ENCODE measurements around the gene GLTPD2. TPM values are rescaled to one million over a fixed set of nuclear protein-coding genes. Genes with fewer than 3 reads are reported as not detected.

The GLTPD2 gene
- total RNA-seq, 2 experiments from 2014 or later = not detected

DNA sequence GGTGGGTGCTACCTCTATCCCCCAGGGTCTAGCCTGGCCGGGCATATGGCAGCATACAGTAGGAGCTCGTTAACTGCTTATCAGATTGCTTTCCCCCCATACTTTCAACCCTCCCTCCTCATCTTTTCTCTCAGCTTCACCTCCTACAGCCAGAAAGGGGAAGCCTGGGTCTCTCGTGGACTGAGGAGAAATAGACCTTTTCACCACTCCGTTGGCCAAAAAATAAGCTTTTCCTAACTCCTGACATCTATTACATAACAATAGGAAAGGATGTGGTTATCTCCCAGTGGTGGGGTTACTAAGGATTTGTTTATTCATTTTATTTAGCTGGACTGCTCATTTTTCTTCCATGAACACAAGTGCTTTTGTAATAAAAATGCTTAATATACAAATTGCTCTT, 40.1 kb upstream of the GLTPD2 start:
- no peak for DNase-seq
- Mint-ChIP-seq H3K9me3 (no peaks in the 10 kb centered on the region), H3K27me3 (ENCODE audit: low read depth) (peaks cover 2% of the 10 kb centered on the region), H3K27ac (no peak overlapping the region), H3K4me1 (ENCODE audit: low read depth) (peaks cover 21% of the 10 kb centered on the region), H3K4me3 (no peak overlapping the region), H3K36me3 (ENCODE audit: low read depth) (no peaks in the 10 kb centered on the region)
- intact Hi-C loops (cut with micrococcal nuclease) = no loop called here
- CTCF ChIA-PET = no interaction called here

DNA sequence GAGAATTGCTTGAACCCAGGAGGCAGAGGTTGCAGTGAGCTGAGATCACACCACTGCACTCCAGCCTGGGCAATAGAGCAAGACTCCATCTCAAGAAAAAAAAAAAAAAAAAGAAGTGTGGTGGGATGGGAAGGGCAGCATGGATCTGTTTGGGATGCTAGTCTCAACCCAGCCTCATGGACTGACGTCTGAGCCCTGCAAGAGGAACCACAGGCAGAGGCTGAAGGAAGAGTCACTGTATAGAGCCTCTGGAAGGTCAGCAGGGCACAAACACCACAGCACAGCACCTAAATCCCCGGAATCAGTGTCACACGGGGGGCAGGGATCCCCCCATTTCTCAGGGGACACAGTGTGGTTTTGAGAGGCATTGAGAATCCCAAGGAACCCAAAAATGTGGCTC, 38.2 kb upstream of the GLTPD2 start:
- intact Hi-C loops (cut with micrococcal nuclease) = no loop called here
- CTCF ChIA-PET = no interaction called here
- no peaks in the 10 kb centered on the region for H3K27me3 Mint-ChIP-seq (ENCODE audit: low read depth)
- no peaks in the 10 kb centered on the region for H3K36me3 Mint-ChIP-seq (ENCODE audit: low read depth)
- no peaks in the 10 kb centered on the region for H3K9me3 Mint-ChIP-seq
- H3K27ac Mint-ChIP-seq = no peak overlapping the region
- no peak overlapping the region for H3K4me3 Mint-ChIP-seq
- no peak for DNase-seq
- H3K4me1 Mint-ChIP-seq (ENCODE audit: low read depth) = peaks cover 17% of the 10 kb centered on the region

DNA sequence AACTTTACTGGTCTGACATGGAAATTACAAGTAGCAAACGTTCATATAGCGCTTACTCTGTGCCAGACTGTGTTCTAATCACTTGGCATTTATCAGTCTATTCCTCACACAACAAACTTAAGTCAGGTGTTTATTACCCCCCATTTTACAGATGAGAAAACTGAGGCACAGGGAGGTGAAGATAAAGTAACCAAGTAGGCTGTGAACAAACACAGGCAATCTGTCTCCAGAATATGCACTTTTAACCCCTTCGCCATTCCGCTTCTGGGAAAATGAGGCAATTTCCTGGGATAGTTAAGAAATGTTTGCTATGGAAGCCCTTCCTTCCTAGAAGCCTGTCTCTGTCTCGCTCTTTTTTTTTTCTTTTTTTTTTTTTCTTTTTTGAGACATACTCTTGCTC, 36.8 kb upstream of the GLTPD2 start:
- no peaks in the 10 kb centered on the region for H3K27me3 Mint-ChIP-seq (ENCODE audit: low read depth)
- H3K4me1 Mint-ChIP-seq (ENCODE audit: low read depth) = peaks cover 14% of the 10 kb centered on the region
- no peak overlapping the region for H3K4me3 Mint-ChIP-seq
- CTCF ChIA-PET = no interaction called here
- no peak overlapping the region for H3K27ac Mint-ChIP-seq
- DNase-seq = no peak
- H3K36me3 Mint-ChIP-seq (ENCODE audit: low read depth) = no peaks in the 10 kb centered on the region
- intact Hi-C loops (cut with micrococcal nuclease) = no loop called here
- H3K9me3 Mint-ChIP-seq = no peaks in the 10 kb centered on the region

DNA sequence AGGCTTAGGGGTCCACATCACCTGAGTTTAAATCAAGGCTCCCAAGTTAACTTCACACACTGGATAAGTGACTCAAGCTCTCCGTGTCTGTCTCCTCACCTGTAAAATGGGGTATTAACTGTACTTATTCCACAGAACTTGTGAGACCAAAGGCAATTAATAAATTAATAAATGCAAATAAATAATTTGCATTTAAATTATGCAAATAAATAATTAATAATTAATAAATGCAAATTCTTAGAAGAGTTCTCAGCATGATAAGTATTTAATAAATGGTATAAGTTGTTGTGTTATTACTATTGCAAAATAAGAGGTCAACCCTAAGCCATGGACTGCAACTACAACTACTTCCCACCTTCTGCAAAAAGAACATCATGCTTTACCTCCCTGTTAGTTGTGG, 35.4 kb upstream of the GLTPD2 start:
- H3K36me3 Mint-ChIP-seq (ENCODE audit: low read depth) = no peaks in the 10 kb centered on the region
- CTCF ChIA-PET = no interaction called here
- no peaks in the 10 kb centered on the region for H3K27me3 Mint-ChIP-seq (ENCODE audit: low read depth)
- intact Hi-C loops (cut with micrococcal nuclease) = no loop called here
- no peak overlapping the region for H3K27ac Mint-ChIP-seq
- DNase-seq = no peak
- H3K4me1 Mint-ChIP-seq (ENCODE audit: low read depth) = peaks cover 5% of the 10 kb centered on the region
- H3K4me3 Mint-ChIP-seq = no peak overlapping the region
- no peaks in the 10 kb centered on the region for H3K9me3 Mint-ChIP-seq

DNA sequence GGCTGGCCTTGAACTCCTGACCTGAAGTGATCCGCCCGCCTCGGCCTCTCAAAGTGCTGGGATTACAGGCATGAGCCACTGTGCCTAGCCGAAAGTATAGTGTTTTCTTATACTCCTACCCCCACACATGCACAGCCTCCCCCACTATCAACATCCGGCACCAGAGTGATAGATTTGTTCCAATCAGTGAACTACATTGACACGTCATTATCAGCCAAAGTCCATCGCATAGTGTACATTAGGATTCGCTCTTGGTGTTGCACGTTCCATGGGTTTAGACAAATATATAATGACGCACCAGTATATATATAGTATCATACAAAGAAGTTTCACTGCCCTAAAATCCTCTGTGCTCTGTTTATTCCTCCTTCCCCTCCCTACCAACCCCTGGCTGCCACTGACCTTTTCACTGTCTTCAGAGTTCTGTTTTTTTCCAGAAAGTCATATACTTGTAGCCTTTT, 29.0 kb upstream of the GLTPD2 start:
- H3K4me1 Mint-ChIP-seq (ENCODE audit: low read depth) = no peaks in the 10 kb centered on the region
- CTCF ChIA-PET = no interaction called here
- H3K36me3 Mint-ChIP-seq (ENCODE audit: low read depth) = no peaks in the 10 kb centered on the region
- H3K4me3 Mint-ChIP-seq = no peak overlapping the region
- intact Hi-C loops (cut with micrococcal nuclease) = no loop called here
- H3K9me3 Mint-ChIP-seq = no peaks in the 10 kb centered on the region
- no peak overlapping the region for H3K27ac Mint-ChIP-seq
- no peak for DNase-seq
- H3K27me3 Mint-ChIP-seq (ENCODE audit: low read depth) = peaks cover 3% of the 10 kb centered on the region

DNA sequence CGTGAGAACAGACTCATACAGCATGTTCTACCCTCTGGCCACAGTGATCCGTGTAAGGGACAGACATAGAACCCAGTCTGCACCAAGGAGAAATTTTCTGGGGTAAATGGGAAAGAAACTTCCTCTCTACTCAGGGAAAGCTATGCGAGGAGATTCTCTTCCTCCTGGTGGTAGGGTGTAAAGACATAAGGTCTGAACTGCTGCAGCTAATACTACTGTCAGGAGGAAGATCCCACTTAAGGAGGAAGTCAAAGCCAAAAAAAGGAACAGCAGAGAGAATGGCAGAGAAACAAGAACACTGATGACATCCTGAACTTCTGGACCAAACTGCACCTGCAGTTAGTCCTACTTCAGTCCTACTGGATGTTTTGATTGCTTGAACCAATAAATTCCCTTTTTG, 24.2 kb upstream of the GLTPD2 start:
- DNase-seq = no peak
- Mint-ChIP-seq H3K4me3 (no peak overlapping the region), H3K9me3 (no peaks in the 10 kb centered on the region), H3K27ac (no peak overlapping the region), H3K36me3 (ENCODE audit: low read depth) (no peaks in the 10 kb centered on the region), H3K27me3 (ENCODE audit: low read depth) (peaks cover 3% of the 10 kb centered on the region), H3K4me1 (ENCODE audit: low read depth) (no peaks in the 10 kb centered on the region)
- CTCF ChIA-PET = no interaction called here
- intact Hi-C loops (cut with micrococcal nuclease) = no loop called here

DNA sequence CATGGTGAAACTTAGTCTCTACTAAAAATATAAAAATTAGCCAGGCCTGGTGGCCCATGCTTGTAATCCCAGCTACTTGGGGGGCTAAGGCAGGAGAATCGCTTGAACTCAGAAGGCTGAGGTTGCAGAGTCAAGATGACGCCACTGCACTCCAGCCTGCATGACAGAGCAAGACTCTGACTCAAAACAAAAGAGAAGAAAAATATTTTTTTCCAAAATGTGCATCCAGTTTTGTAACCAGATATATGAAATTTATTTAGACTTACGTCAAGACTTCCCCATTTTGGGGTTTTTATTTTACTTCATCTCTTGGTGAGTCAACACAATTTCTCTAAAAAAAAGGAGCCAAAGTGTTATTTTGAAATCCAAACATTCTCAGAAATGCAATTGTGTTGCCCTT, 22.6 kb upstream of the GLTPD2 start:
- intact Hi-C loops (cut with micrococcal nuclease) = no loop called here
- no peaks in the 10 kb centered on the region for H3K9me3 Mint-ChIP-seq
- H3K4me3 Mint-ChIP-seq = no peak overlapping the region
- no peaks in the 10 kb centered on the region for H3K27me3 Mint-ChIP-seq (ENCODE audit: low read depth)
- no peaks in the 10 kb centered on the region for H3K4me1 Mint-ChIP-seq (ENCODE audit: low read depth)
- H3K36me3 Mint-ChIP-seq (ENCODE audit: low read depth) = no peaks in the 10 kb centered on the region
- DNase-seq = no peak
- CTCF ChIA-PET = interaction anchor here (0.6 to 0.7 kb wide), 2 partner anchors 10 to 19 kb away, joined by 3 read pairs; no protein-coding TSS in a partner anchor
- no peak overlapping the region for H3K27ac Mint-ChIP-seq

DNA sequence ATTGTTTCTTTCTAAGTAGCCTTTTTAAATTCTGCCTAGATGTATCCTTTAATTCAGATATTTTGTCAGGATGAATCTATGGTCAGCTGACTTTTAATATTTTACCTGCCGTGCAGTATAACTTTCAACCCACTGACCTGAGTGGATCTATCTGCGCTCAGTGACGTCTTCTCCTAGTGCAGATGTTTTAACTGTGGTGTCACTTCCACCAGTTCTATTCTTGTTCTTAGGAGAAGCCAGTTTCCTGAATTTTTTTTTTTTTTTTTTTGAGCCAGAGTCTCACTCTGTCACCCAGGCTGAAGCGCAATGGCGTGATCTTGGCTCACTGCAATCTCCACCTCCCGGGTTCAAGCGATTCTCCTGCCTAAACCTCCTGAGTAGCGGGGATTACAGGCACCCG, 22.0 kb upstream of the GLTPD2 start:
- CTCF ChIA-PET = no interaction called here
- intact Hi-C loops (cut with micrococcal nuclease) = no loop called here
- Mint-ChIP-seq H3K27ac (no peak overlapping the region), H3K27me3 (ENCODE audit: low read depth) (no peaks in the 10 kb centered on the region), H3K4me1 (ENCODE audit: low read depth) (peaks cover 1% of the 10 kb centered on the region), H3K4me3 (no peak overlapping the region), H3K36me3 (ENCODE audit: low read depth) (no peaks in the 10 kb centered on the region), H3K9me3 (no peaks in the 10 kb centered on the region)
- DNase-seq = no peak

DNA sequence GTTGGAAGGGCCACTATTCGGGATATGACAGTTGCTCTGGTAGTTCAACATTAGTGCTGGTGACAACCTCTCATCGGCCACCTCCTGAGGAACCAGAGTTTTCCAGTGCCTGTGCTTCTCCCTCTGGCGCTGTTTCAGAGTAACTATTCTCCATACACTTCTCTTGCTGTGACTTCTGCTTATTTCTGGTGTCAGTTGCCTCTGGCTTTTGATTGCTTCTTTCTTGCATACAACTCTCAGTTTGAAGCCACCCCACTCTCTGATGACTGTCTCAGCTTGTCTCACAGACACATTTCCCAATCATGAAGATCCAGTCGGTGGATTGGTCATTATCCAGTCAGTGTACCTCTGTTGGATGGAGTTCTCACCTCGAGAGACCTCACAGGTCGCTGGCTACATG, 20.5 kb upstream of the GLTPD2 start:
- no peaks in the 10 kb centered on the region for H3K9me3 Mint-ChIP-seq
- H3K36me3 Mint-ChIP-seq (ENCODE audit: low read depth) = no peaks in the 10 kb centered on the region
- no peaks in the 10 kb centered on the region for H3K27me3 Mint-ChIP-seq (ENCODE audit: low read depth)
- H3K4me3 Mint-ChIP-seq = no peak overlapping the region
- no peak overlapping the region for H3K27ac Mint-ChIP-seq
- no peak for DNase-seq
- CTCF ChIA-PET = no interaction called here
- H3K4me1 Mint-ChIP-seq (ENCODE audit: low read depth) = peaks cover 2% of the 10 kb centered on the region
- intact Hi-C loops (cut with micrococcal nuclease) = no loop called here

DNA sequence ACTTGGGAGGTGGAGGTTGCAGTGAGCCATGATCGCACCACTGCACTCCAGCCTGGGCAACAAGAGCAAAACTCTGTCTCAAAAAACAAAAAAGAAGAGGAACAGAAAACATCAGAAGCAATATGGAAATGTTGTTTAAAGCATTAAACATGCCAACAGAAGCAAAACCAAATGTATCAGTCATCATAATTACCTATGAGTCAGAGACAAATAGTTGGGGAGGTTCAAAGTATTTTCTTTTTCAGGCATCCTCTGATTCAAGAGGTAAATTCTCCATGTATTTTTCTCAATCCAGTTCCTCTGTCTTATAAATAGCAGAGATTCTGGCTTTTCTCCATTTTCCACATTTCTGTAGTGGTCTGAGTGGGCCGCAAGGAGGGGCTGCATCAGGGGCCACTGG, 19.1 kb upstream of the GLTPD2 start:
- Mint-ChIP-seq H3K27me3 (ENCODE audit: low read depth) (no peaks in the 10 kb centered on the region), H3K4me3 (no peak overlapping the region), H3K36me3 (ENCODE audit: low read depth) (no peaks in the 10 kb centered on the region), H3K4me1 (ENCODE audit: low read depth) (peaks cover 2% of the 10 kb centered on the region), H3K9me3 (no peaks in the 10 kb centered on the region), H3K27ac (no peak overlapping the region)
- no peak for DNase-seq
- CTCF ChIA-PET = interaction anchor here (1.0 kb wide), 1 partner anchor 17 kb away, joined by 4 read pairs; no protein-coding TSS in a partner anchor
- intact Hi-C loops (cut with micrococcal nuclease) = no loop called here

DNA sequence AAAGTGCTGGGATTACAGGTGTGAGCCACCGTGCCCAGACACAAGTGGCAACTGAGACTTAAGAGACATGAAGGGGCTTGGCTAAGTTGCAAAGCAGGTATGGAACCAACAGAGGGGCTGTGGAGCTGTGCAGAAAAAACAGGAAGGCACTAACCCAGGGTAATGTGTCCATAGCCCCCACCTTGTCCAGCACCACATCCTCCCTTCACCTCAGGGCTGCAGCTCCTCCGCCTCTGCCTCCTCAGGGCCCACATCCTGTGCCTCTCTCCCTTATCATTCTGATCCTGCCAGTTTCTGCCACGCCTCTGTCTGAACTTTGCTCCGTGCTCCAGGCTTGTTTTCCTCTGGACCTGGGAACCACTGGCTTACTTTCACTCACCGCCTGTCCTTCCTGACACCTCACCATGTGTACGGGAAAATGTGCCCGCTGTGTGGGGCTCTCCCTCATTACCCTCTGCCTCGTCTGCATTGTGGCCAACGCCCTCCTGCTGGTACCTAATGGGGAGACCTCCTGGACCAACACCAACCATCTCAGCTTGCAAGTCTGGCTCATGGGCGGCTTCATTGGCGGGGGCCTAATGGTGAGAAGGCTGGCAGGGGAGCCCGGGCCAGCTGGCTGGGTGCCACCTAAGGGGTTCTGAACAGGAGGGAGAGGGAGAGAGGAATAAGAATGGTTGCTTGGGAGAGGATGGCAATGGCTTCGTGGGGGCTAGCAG, 17.1 kb upstream of the GLTPD2 start, which contains the start of gene TM4SF5:
TSS of gene TM4SF5 (plus strand) at position 368 of the 716 bp plus-strand sequence. CDS start at position 405, 37 bp downstream.
- no peak within 1 kb of the TSS for H3K27ac Mint-ChIP-seq
- H3K4me1 Mint-ChIP-seq (ENCODE audit: low read depth) = peaks cover 2% of the 10 kb centered on the region
- H3K27me3 Mint-ChIP-seq (ENCODE audit: low read depth) = no peaks in the 10 kb centered on the region
- CTCF ChIA-PET = no interaction called here
- peak; percentile 21 for DNase-seq
- H3K9me3 Mint-ChIP-seq = no peaks in the 10 kb centered on the region
- H3K36me3 Mint-ChIP-seq (ENCODE audit: low read depth) = no peaks in the 10 kb centered on the region
- intact Hi-C loops (cut with micrococcal nuclease) = no loop called here
- no peak within 1 kb of the TSS for H3K4me3 Mint-ChIP-seq

DNA sequence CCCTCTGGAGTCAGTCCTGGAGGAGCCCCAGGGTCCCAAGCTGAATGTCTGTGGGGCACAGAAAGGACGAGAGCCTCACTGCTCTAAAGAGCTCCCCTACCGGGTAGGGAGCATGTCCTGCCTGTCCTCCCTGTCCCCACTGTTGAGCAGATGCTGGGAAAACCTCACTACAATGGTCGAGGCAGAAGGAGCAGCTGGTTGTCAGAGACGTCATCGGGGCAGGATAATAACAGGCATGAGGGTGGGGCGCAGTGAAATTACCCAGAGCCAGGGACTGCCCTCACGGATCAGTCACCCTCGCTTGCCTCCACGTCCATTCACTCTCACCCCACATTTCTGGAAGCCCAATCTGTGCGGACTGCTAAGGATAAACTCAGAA, 16.5 kb upstream of the GLTPD2 start:
- peaks cover 2% of the 10 kb centered on the region for H3K4me1 Mint-ChIP-seq (ENCODE audit: low read depth)
- intact Hi-C loops (cut with micrococcal nuclease) = no loop called here
- H3K27me3 Mint-ChIP-seq (ENCODE audit: low read depth) = no peaks in the 10 kb centered on the region
- DNase-seq = no peak
- H3K9me3 Mint-ChIP-seq = no peaks in the 10 kb centered on the region
- H3K4me3 Mint-ChIP-seq = no peak overlapping the region
- H3K36me3 Mint-ChIP-seq (ENCODE audit: low read depth) = no peaks in the 10 kb centered on the region
- no peak overlapping the region for H3K27ac Mint-ChIP-seq
- CTCF ChIA-PET = interaction anchor here (0.6 kb wide), 1 partner anchor 203 kb away, joined by 5 read pairs; no protein-coding TSS in a partner anchor

DNA sequence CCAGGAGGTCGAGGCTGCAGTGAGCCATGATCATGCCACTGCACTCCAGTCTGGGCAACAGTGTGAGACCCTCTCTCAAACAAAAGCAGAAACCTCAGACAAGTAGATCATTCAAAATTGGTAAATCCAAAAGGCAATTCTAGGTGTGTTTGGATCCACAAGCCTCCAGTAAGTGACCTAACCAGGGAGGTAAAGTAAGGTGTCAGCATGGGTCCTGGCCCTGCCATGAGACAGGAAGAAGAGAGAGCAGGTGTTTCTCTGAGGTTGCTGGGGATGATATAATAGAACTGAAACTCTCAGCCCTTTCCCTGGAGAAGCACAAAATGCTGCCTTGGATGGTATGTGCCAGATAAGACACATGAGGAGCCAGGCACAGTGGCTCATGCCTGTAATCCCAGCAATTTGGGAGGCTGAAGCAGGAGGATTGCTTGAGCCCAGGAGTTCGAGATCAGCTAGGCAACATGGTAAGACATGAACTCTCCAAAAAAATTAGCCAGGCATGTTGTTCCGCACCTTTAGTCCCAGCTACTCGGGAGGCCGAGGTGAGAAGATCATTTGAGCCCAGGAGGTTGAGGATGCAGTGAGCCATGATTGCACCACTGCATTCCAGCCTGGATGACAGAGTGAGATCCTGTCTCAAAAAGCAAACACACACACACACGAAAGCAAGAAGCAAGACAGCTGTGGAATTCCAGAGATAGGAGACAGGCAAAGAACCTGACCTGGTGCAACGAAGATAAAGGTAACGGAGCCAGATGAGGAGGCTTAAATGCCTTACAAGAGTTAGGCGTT, 10.6 kb upstream of the GLTPD2 start:
- CTCF ChIA-PET = interaction anchor here (1.1 kb wide), 1 partner anchor 212 kb away, joined by 3 read pairs; no protein-coding TSS in a partner anchor
- Mint-ChIP-seq H3K27ac (no peak overlapping the region), H3K27me3 (ENCODE audit: low read depth) (peaks cover 23% of the 10 kb centered on the region)

More for the DNA sequence above, 10.6 kb upstream of the GLTPD2 start:
- DNase-seq = no peak
- Mint-ChIP-seq H3K9me3 (no peaks in the 10 kb centered on the region), H3K36me3 (ENCODE audit: low read depth) (no peaks in the 10 kb centered on the region), H3K4me3 (no peak overlapping the region), H3K4me1 (ENCODE audit: low read depth) (no peaks in the 10 kb centered on the region)
- intact Hi-C loops (cut with micrococcal nuclease) = no loop called here

All from activated naive CD4-positive, alpha-beta T cell treated with anti-CD3 and anti-CD28 coated beads for 36 hours (primary cell).